ENCODE data around the gene AGRP. TPM values are rescaled to one million over a fixed set of nuclear protein-coding genes. Genes with fewer than 3 reads are reported as not detected.
A peak's percentile ranks its signal among the peaks of the same experiment; 100 is the strongest.

Gene AGRP
- total RNA-seq, 6 donors from 2014 or later, result 3.5 to 7.6 (median 3.8) TPM; not detected in 3

DNA sequence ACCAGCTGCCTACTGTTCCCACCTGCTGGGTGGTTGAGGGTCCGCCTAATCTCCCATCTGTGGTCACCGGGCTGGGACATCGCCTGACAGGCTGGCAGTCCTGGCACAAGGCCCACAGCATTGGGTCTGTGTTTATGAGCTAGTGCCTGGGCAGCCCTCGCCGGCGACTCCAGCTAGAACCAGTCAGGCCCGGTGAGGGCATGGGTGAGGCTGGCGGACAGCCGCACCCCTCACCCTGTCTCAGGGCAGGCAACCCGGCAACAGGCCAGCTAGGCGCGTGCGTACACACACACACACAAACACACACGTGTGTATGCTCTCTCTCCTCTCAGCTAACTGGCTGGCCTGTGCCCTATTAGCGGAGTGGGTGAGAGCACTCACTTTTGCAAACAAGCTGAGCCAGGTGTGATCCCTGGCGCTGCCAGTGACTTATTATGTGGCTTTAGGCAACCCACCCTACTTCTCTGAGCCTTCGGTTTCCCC lies 42.0 kb downstream of the AGRP start:
- WGBS, 2 donors, result 67% methylated on average over 8 to 17 of the region's 17 CpGs
- Histone ChIP-seq H3K27ac (peak overlapping the region; percentile 8 to 62 (median 18)), H3K36me3 (peaks cover 11 to 88% (median 68%) of the 10 kb centered on the region in 4 donors), H3K27me3 (no peaks in the 10 kb centered on the region), H3K9me3 (no peaks in the 10 kb centered on the region), H3K4me1 (peaks cover 22 to 51% (median 40%) of the 10 kb centered on the region in 4 donors), H3K4me3 (no peak overlapping the region)
- DNase-seq (peak; percentile 88 to 91), ATAC-seq (ENCODE audit: low FRiP score in 2 of 2) (peak in 1 of 2 donors; percentile 85)
- TF ChIP-seq, protein P1, sequence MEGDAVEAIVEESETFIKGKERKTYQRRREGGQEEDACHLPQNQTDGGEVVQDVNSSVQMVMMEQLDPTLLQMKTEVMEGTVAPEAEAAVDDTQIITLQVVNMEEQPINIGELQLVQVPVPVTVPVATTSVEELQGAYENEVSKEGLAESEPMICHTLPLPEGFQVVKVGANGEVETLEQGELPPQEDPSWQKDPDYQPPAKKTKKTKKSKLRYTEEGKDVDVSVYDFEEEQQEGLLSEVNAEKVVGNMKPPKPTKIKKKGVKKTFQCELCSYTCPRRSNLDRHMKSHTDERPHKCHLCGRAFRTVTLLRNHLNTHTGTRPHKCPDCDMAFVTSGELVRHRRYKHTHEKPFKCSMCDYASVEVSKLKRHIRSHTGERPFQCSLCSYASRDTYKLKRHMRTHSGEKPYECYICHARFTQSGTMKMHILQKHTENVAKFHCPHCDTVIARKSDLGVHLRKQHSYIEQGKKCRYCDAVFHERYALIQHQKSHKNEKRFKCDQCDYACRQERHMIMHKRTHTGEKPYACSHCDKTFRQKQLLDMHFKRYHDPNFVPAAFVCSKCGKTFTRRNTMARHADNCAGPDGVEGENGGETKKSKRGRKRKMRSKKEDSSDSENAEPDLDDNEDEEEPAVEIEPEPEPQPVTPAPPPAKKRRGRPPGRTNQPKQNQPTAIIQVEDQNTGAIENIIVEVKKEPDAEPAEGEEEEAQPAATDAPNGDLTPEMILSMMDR (IDR thresholded peaks at IDR 0.05), result no peak
- TF ChIP-seq POLR2AphosphoS5 (IDR thresholded peaks at IDR 0.05) (peak in 1 of 2 donors; percentile 11), POLR2A (IDR thresholded peaks at IDR 0.05) (no peak), EP300 (IDR thresholded peaks at IDR 0.05) (peak in 1 of 4 donors; percentile 18)

DNA sequence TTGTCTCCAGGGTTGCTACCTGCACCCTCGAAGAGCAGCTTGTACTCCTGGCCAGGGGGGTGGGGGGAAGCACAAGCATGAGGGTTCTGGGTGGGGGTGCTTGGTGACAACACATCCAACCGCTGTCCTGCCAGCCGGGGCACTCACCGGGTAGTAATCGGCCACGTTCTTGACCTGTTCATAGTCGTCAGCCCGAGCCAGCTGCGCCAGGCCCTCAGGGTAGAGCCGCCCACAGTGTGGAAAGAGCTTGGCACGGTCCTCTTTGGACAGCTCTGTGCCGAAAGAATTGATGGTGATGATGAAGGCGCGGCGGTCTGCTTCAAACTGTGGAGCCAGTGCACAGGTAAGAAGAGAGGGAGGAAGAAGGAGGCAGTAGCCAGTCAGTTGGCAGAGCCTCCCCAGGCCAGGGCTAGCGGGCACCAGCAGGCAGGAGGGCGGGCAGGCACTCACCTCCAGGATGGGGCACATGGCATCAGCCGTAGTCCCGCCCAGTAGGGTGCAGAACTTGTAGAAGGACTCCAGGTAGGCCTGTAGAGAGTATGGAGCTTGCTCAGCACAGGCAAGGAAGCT lies 44.4 kb downstream of the AGRP start:
- H3K27me3 ChIP-seq, result no peaks in the 10 kb centered on the region
- peaks cover 9 to 32% (median 29%) of the 10 kb centered on the region in 4 donors for H3K4me1 ChIP-seq
- 85 to 96% methylated on average over 9 to 11 of the region's 19 CpGs for WGBS, 2 donors
- no peak overlapping the region for H3K4me3 ChIP-seq
- peak in 1 of 2 donors; percentile 56 for DNase-seq
- H3K27ac ChIP-seq, result no peak overlapping the region
- H3K36me3 ChIP-seq, result peaks cover 11 to 77% (median 63%) of the 10 kb centered on the region in 4 donors
- ATAC-seq (ENCODE audit: low FRiP score in 2 of 2), result no peak
- TF ChIP-seq POLR2AphosphoS5 (IDR thresholded peaks at IDR 0.05), result no peak
- TF ChIP-seq POLR2A (IDR thresholded peaks at IDR 0.05), result no peak
- TF ChIP-seq, protein P1 (IDR thresholded peaks at IDR 0.05), result no peak
- no peak for TF ChIP-seq EP300 (IDR thresholded peaks at IDR 0.05)
- no peaks in the 10 kb centered on the region for H3K9me3 ChIP-seq

- ATAC-seq (ENCODE audit: low FRiP score in 2 of 2), result no peak
- H3K4me3 ChIP-seq, result no peak overlapping the region
- peaks cover 11 to 70% (median 57%) of the 10 kb centered on the region in 4 donors for H3K36me3 ChIP-seq
- TF ChIP-seq POLR2AphosphoS5 (IDR thresholded peaks at IDR 0.05) (no peak), EP300 (IDR thresholded peaks at IDR 0.05) (no peak), POLR2A (IDR thresholded peaks at IDR 0.05) (no peak)
- TF ChIP-seq, protein P1 (IDR thresholded peaks at IDR 0.05), result no peak
- H3K9me3 ChIP-seq, result no peaks in the 10 kb centered on the region
- no peak for DNase-seq
- WGBS, 2 donors, result 91 to 94% methylated on average over 18 to 20 of the region's 20 CpGs
- no peak overlapping the region for H3K27ac ChIP-seq
- peaks cover 9 to 27% (median 24%) of the 10 kb centered on the region in 4 donors for H3K4me1 ChIP-seq
- H3K27me3 ChIP-seq, result no peaks in the 10 kb centered on the region
Observed at GRCh38 chr16:67438098-67438791, 45.1 kb downstream of the AGRP start.

- peaks cover 6 to 23% (median 20%) of the 10 kb centered on the region in 4 donors for H3K4me1 ChIP-seq
- 71 to 79% methylated on average over 2 to 4 of the region's 4 CpGs for WGBS, 2 donors
- H3K36me3 ChIP-seq, result peaks cover 11 to 63% (median 52%) of the 10 kb centered on the region in 4 donors
- no peaks in the 10 kb centered on the region for H3K9me3 ChIP-seq
- H3K4me3 ChIP-seq, result no peak overlapping the region
- DNase-seq, result no peak
- H3K27me3 ChIP-seq, result no peaks in the 10 kb centered on the region
- no peak overlapping the region for H3K27ac ChIP-seq
- no peak for ATAC-seq (ENCODE audit: low FRiP score in 2 of 2)
- TF ChIP-seq, protein P1 (IDR thresholded peaks at IDR 0.05), result no peak
- TF ChIP-seq POLR2AphosphoS5 (IDR thresholded peaks at IDR 0.05), result no peak
Observed at GRCh38 chr16:67437513-67437912, 45.8 kb downstream of the AGRP start.
